Endothelial cell of umbilical vein (primary cell): Measurements from ENCODE around the gene C16orf95. TPM values are rescaled to one million over a fixed set of nuclear protein-coding genes. Genes with fewer than 3 reads are reported as not detected.
A peak's percentile ranks its signal among the peaks of the same experiment; 100 is the strongest.

Experiments used
- BruUV-seq: library from RNA; stranded (reverse); fragments of 400-500 nt; replicated peaks from 2 replicates; lab custom pipeline; 2021; lab: Mats Ljungman, UMichigan
- CTCF ChIA-PET: fragments of 300-600, 350-600 bp; sonication (Branson Sonifier 250); formaldehyde crosslinking; loops from one replicate; lab custom pipeline; 2021; ENCODE audit warnings: antibody characterized with exemption, inconsistent platforms; lab: Charles Lee
- POLR2A ChIA-PET: fragments of 300-600, 350-600 bp; sonication (Branson Sonifier 250); formaldehyde crosslinking; loops from one replicate; lab custom pipeline; 2021; ENCODE audit warnings: antibody characterized with exemption, inconsistent platforms; lab: Charles Lee
- DNase-seq: peaks from one replicate; pipeline ENCODE4 v3.0.0-alpha.2; 2011; ENCODE audit warnings: low read depth, low spot score
- FAIRE-seq: peaks from 2 replicates; lab custom pipeline; 2011; peaks lifted over from hg19 to GRCh38; lab: Jason Lieb, UNC
- H2AFZ ChIP-seq: 2 replicates; pipeline ENCODE4 v1.6.0; 2012; ENCODE audit warnings: low read depth, low read length, control low read depth, inconsistent platforms
- H3K27ac ChIP-seq: 2 replicates; pipeline ENCODE4 v1.5.1; 2011; ENCODE audit warnings: low read depth, mild to moderate bottlenecking, control low read depth, low read length, moderate library complexity; ENCODE audit not compliant: insufficient read depth
- H3K27me3 ChIP-seq, 2 experiments: 2 replicates each; pipeline versions ENCODE4 v1.6.0 to v1.6.1; 2011; ENCODE audit warnings: low read length in 2 of 2, mixed read lengths in 1 of 2; ENCODE audit not compliant: control insufficient read depth in 2 of 2, insufficient read depth in 2 of 2
- H3K36me3 ChIP-seq, 2 experiments: 2 replicates in 1 of 2; 3 replicates in 1 of 2; pipeline ENCODE4 v1.5.1; 2011; ENCODE audit warnings: low read length in 2 of 2, mild to moderate bottlenecking in 1 of 2, moderate library complexity in 1 of 2; ENCODE audit not compliant: control insufficient read depth in 2 of 2, insufficient read depth in 2 of 2; ENCODE audit errors: extremely low read depth in 1 of 2
- H3K4me1 ChIP-seq: 3 replicates; pipeline ENCODE4 v1.5.1; 2011; ENCODE audit warnings: mild to moderate bottlenecking, low read length; ENCODE audit not compliant: control insufficient read depth, insufficient read depth; ENCODE audit errors: extremely low read depth
- H3K4me2 ChIP-seq: 2 replicates; pipeline ENCODE4 v1.6.1; 2011; ENCODE audit warnings: low read length, control low read depth, mixed read lengths; ENCODE audit not compliant: insufficient read depth
- H3K4me3 ChIP-seq, 3 experiments: fragments of 200-600 bp in 1 of 3; sonication (generic), shearing (Covaris generic) in 1 of 3; replicated peaks in 1 of 3; 2 replicates each; pipeline ENCODE4 v1.5.1; 2011 to 2016; ENCODE audit warnings: control low read depth in 3 of 3, low read length in 3 of 3, mild to moderate bottlenecking in 2 of 3, inconsistent platforms in 1 of 3, low read depth in 1 of 3, moderate library complexity in 1 of 3; ENCODE audit not compliant: insufficient read depth in 1 of 3
- H3K79me2 ChIP-seq: 2 replicates; pipeline ENCODE4 v1.6.0; 2012; ENCODE audit warnings: low read length, inconsistent platforms; ENCODE audit not compliant: control insufficient read depth, insufficient read depth
- H3K9ac ChIP-seq: replicated peaks from 2 replicates; pipeline ENCODE3; 2011; ENCODE audit warnings: low read length, control low read depth; ENCODE audit not compliant: insufficient read depth; ENCODE audit errors: extremely low read depth
- H3K9me1 ChIP-seq: replicated peaks from 3 replicates; pipeline ENCODE4 v1.6.0; 2011; ENCODE audit warnings: mild to moderate bottlenecking, low read length; ENCODE audit not compliant: control insufficient read depth, insufficient read depth; ENCODE audit errors: extremely low read depth
- H3K9me3 ChIP-seq: replicated peaks from 2 replicates; pipeline ENCODE4 v1.5.1; 2012; ENCODE audit warnings: low read length, inconsistent platforms; ENCODE audit not compliant: control insufficient read depth, insufficient read depth
- H4K20me1 ChIP-seq: replicated peaks from 2 replicates; pipeline ENCODE3; 2011; ENCODE audit warnings: mild to moderate bottlenecking, low read length; ENCODE audit not compliant: control insufficient read depth, insufficient read depth; ENCODE audit errors: extremely low read depth
- EZH2 ChIP-seq: IDR thresholded peaks from 2 replicates; pipeline ENCODE4 v1.6.1; 2012; ENCODE audit warnings: borderline replicate concordance, low read depth, mild to moderate bottlenecking, moderate library complexity, low read length, inconsistent platforms; ENCODE audit not compliant: severe bottlenecking
- FOS ChIP-seq: IDR thresholded peaks from 2 replicates; pipeline ENCODE4 v1.6.1; 2011; ENCODE audit warnings: mild to moderate bottlenecking, low read length, moderate library complexity, borderline replicate concordance; ENCODE audit not compliant: insufficient read depth
- GATA2 ChIP-seq: IDR thresholded peaks from 2 replicates; pipeline ENCODE4 v1.7.0; 2011; ENCODE audit warnings: low read depth, mild to moderate bottlenecking, moderate library complexity, mixed read lengths, low read length; ENCODE audit not compliant: insufficient read length, insufficient read depth
- JUN ChIP-seq: IDR thresholded peaks from 2 replicates; pipeline ENCODE4 v1.6.1; 2011; ENCODE audit warnings: borderline replicate concordance, low read depth; ENCODE audit not compliant: insufficient read length, insufficient read depth
- MAX ChIP-seq: IDR thresholded peaks from 2 replicates; pipeline ENCODE4 v1.6.1; 2011; ENCODE audit not compliant: insufficient read depth, insufficient read length
- MYC ChIP-seq: IDR thresholded peaks from one replicate; pipeline ENCODE4 v1.6.1; 2011; ENCODE audit warnings: mild to moderate bottlenecking, low read depth, low read length
- POLR2A ChIP-seq: IDR thresholded peaks from 2 replicates; pipeline ENCODE4 v1.6.1; 2012; ENCODE audit warnings: low read depth, mild to moderate bottlenecking, control low read depth, low read length
- POLR2AphosphoS5 ChIP-seq: IDR thresholded peaks from 2 replicates; pipeline ENCODE4 v1.6.1; 2012; ENCODE audit warnings: low read depth, mild to moderate bottlenecking, control low read depth, low read length, moderate library complexity; ENCODE audit not compliant: insufficient read depth
- dilution Hi-C: fragments of 300-500 bp; cut with MboI; formaldehyde crosslinking; loops from one replicate; pipeline ENCODE4 v1.15.0; 2019; ENCODE audit warnings: low sequenced_read_pairs; ENCODE audit not compliant: extremely low pct_ligation_motif_present
- intact Hi-C: fragments of 100-400 bp; cut with micrococcal nuclease; formaldehyde crosslinking; loops from one replicate; pipeline ENCODE4 v1.10.0; 2022
- polyA plus RNA-seq, 4 experiments: library from polyadenylated mRNA; depleted of rRNA in 3 of 4; stranded (reverse) in 3 of 4; unstranded in 1 of 4; fragments of >200 nt; gene quantifications; 2 replicates each; pipeline versions ENCODE4 v1.2.1 to v1.2.3, GENCODE V29; 2011 to 2012; ENCODE audit warnings: missing spikeins in 1 of 4
- total RNA-seq: library from RNA; stranded (reverse); gene quantifications from 2 replicates; pipeline ENCODE4 v1.2.3, GENCODE V29; 2021
- TF ChIP-seq, protein P1 (sequence below), 2 donors: IDR thresholded peaks; 1 replicate in 1 of 2; 2 replicates in 1 of 2; pipeline ENCODE4 v1.5.1; 2011; ENCODE audit warnings: low read length in 2 of 2, mild to moderate bottlenecking in 2 of 2, moderate library complexity in 2 of 2, control low read depth in 1 of 2, inconsistent platforms in 1 of 2, low read depth in 1 of 2; ENCODE audit not compliant: insufficient read depth in 1 of 2; ENCODE audit errors: extremely low read depth in 1 of 2

The C16orf95 gene
- total and polyA plus RNA-seq, 2 donors (not counting 3 experiments of a cell fraction or from before 2014, with no cell fraction given) = 4.0 to 6.6 TPM

DNA sequence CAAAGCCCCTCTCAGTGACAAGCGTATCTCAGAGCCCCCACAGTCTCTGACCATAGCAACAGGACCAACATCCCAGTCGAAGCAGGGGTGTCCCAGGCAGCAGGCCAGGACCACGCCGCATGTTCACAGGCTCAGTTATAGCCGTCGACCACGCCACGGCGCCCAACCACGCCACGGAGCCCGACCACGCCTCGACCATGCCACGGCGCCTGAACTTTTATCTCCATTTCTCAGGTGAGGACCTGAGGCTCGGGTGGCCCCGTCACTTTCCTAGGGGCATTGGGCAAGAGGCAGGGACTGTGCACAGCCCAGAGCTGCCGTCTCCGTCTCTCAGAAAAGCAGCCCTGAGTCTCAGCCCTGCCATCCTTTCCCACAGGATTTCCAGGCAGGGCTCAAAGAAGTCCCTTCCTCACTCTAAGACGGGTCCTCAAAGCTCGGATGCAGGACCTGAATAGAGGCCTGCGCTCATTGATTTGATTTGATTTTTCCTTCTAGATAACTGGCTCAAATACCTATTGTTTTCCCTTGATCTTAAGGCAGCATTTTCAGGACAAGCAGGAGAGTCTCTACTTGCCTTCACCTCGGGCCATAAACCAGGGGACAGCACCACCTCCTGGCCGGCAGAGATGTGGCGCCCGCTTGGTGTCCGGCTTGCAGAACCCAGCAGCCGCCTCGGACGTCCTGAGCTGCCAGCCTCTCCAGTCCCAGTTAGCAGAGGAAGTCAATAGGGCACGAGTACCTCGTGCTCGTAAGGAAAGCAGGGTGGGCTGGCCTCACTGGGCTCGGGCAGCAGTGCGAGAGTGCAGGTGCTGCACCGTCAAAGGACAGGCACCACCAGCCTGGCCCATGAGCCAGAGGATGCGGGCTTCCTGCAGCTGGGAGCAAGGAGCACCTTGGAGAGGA is 38.8 kb downstream of the C16orf95 start:
- no peak overlapping the region for H3K9ac ChIP-seq
- intact Hi-C loops (loop anchor here (1.0 to 10.0 kb wide), 7 partner anchors 75 to 715 kb away; no protein-coding TSS in a partner anchor), dilution Hi-C loops (no loop called here)
- H4K20me1 ChIP-seq = no peaks in the 10 kb centered on the region
- H3K27me3 ChIP-seq = no peaks in the 10 kb centered on the region
- H3K27ac ChIP-seq = no peak overlapping the region
- CTCF ChIA-PET = interaction anchor here (0.6 to 7.2 kb wide), 59 partner anchors 9 to 1205 kb away, joined by 3 to 108 read pairs (median 4); partner anchors contain the start of gene FOXC2
- DNase-seq (peak; percentile 86), FAIRE-seq (peak; percentile 96)
- no peak overlapping the region for H2AFZ ChIP-seq
- no peak overlapping the region for H3K4me2 ChIP-seq
- peaks cover 4% of the 10 kb centered on the region for H3K4me1 ChIP-seq
- POLR2A ChIA-PET = no interaction called here
- no peak overlapping the region for H3K4me3 ChIP-seq
- H3K79me2 ChIP-seq = no peaks in the 10 kb centered on the region
- H3K9me1 ChIP-seq = no peaks in the 10 kb centered on the region
- no peaks in the 10 kb centered on the region for H3K9me3 ChIP-seq
- H3K36me3 ChIP-seq = no peaks in the 10 kb centered on the region
- BruUV-seq = no TSS peak
- TF ChIP-seq, protein P1, sequence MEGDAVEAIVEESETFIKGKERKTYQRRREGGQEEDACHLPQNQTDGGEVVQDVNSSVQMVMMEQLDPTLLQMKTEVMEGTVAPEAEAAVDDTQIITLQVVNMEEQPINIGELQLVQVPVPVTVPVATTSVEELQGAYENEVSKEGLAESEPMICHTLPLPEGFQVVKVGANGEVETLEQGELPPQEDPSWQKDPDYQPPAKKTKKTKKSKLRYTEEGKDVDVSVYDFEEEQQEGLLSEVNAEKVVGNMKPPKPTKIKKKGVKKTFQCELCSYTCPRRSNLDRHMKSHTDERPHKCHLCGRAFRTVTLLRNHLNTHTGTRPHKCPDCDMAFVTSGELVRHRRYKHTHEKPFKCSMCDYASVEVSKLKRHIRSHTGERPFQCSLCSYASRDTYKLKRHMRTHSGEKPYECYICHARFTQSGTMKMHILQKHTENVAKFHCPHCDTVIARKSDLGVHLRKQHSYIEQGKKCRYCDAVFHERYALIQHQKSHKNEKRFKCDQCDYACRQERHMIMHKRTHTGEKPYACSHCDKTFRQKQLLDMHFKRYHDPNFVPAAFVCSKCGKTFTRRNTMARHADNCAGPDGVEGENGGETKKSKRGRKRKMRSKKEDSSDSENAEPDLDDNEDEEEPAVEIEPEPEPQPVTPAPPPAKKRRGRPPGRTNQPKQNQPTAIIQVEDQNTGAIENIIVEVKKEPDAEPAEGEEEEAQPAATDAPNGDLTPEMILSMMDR (IDR thresholded peaks at IDR 0.05; ENCODE audit: extremely low read depth in 1 of 2, insufficient read depth in 1 of 2, low read depth in 1 of 2, low read length in 2 of 2) = peak; percentile 92 to 94
- TF ChIP-seq FOS = no peak

- ChIA-PET POLR2A (interaction anchor here (0.6 kb wide), 1 partner anchor 576 kb away, joined by 4 read pairs; no protein-coding TSS in a partner anchor), CTCF (interaction anchor here (0.5 to 7.2 kb wide), 8 partner anchors 20 to 1204 kb away, joined by 3 to 108 read pairs (median 4); no protein-coding TSS in a partner anchor)
- H3K9me1 ChIP-seq = no peaks in the 10 kb centered on the region
- no peaks in the 10 kb centered on the region for H3K27me3 ChIP-seq
- H3K27ac ChIP-seq = no peak overlapping the region
- no peaks in the 10 kb centered on the region for H4K20me1 ChIP-seq
- intact Hi-C loops = loop anchor here (5.0 to 10.0 kb wide), 3 partner anchors 90 to 512 kb away; no protein-coding TSS in a partner anchor
- no peaks in the 10 kb centered on the region for H3K36me3 ChIP-seq
- H3K4me3 ChIP-seq = no peak overlapping the region
- BruUV-seq = no TSS peak
- dilution Hi-C loops = no loop called here
- no peak for FAIRE-seq
- no peak overlapping the region for H3K4me2 ChIP-seq
- TF ChIP-seq MAX (no peak), FOS (no peak), GATA2 (no peak), POLR2AphosphoS5 (no peak), MYC (no peak), POLR2A (no peak), EZH2 (no peak), JUN (no peak)
- TF ChIP-seq, protein P1 (IDR thresholded peaks at IDR 0.05; ENCODE audit: extremely low read depth in 1 of 2, insufficient read depth in 1 of 2, low read depth in 1 of 2, low read length in 2 of 2) = no peak
- no peak overlapping the region for H2AFZ ChIP-seq
- H3K4me1 ChIP-seq = peaks cover 4% of the 10 kb centered on the region
- DNase-seq = no peak
- H3K79me2 ChIP-seq = no peaks in the 10 kb centered on the region
- no peaks in the 10 kb centered on the region for H3K9me3 ChIP-seq
- no peak overlapping the region for H3K9ac ChIP-seq
These were observed 40.3 kb downstream of the C16orf95 start for GRCh38 chr16:87276924-87277323.
